Keratinocyte (primary cell): ENCODE data around the gene MYO15B. TPM values are rescaled to one million over a fixed set of nuclear protein-coding genes. Genes with fewer than 3 reads are reported as not detected.
A peak's percentile ranks its signal among the peaks of the same experiment; 100 is the strongest.

Source experiments
- DNase-seq: peaks from one replicate; pipeline ENCODE4 v3.0.0-alpha.2; 2011; ENCODE audit warnings: low read depth, missing footprints, low spot score
- FAIRE-seq: peaks from 2 replicates; lab custom pipeline; 2011; peaks lifted over from hg19 to GRCh38; lab: Jason Lieb, UNC
- H2AFZ ChIP-seq: 2 replicates; pipeline ENCODE4 v1.6.0; 2012; ENCODE audit warnings: low read length, control low read depth, inconsistent platforms; ENCODE audit not compliant: control insufficient read depth
- H3K27ac ChIP-seq: 2 replicates; pipeline ENCODE4 v1.5.1; 2011; ENCODE audit warnings: low read length; ENCODE audit not compliant: control insufficient read depth, insufficient read depth
- H3K27me3 ChIP-seq: 3 replicates; pipeline ENCODE4 v1.6.0; 2011; ENCODE audit warnings: low read length; ENCODE audit not compliant: control insufficient read depth, insufficient read depth; ENCODE audit errors: extremely low read depth
- H3K36me3 ChIP-seq, 2 experiments: 2 replicates in 1 of 2; 3 replicates in 1 of 2; pipeline ENCODE4 v1.5.1; 2011; ENCODE audit warnings: low read length in 2 of 2, mild to moderate bottlenecking in 1 of 2; ENCODE audit not compliant: control insufficient read depth in 2 of 2, insufficient read depth in 2 of 2; ENCODE audit errors: extremely low read depth in 1 of 2
- H3K4me1 ChIP-seq: 3 replicates; pipeline ENCODE4 v1.5.1; 2011; ENCODE audit warnings: low read length; ENCODE audit not compliant: control insufficient read depth, insufficient read depth; ENCODE audit errors: extremely low read depth
- H3K4me2 ChIP-seq: 3 replicates; pipeline ENCODE4 v1.6.0; 2011; ENCODE audit warnings: low read depth, low read length; ENCODE audit not compliant: control insufficient read depth, insufficient read depth; ENCODE audit errors: extremely low read depth
- H3K4me3 ChIP-seq, 3 experiments: fragments of 200-600 bp in 1 of 3; sonication (generic) in 1 of 3; 2 replicates in 2 of 3; 3 replicates in 1 of 3; pipeline ENCODE4 v1.5.1; 2011 to 2016; ENCODE audit warnings: low read length in 3 of 3, mild to moderate bottlenecking in 3 of 3, control low read depth in 2 of 3, inconsistent platforms in 1 of 3, low read depth in 1 of 3, mixed read lengths in 1 of 3, mixed run types in 1 of 3, moderate library complexity in 1 of 3; ENCODE audit not compliant: control insufficient read depth in 2 of 3, insufficient read depth in 2 of 3; ENCODE audit errors: extremely low read depth in 1 of 3
- H3K79me2 ChIP-seq: 2 replicates; pipeline ENCODE4 v1.6.0; 2012; ENCODE audit warnings: low read length; ENCODE audit not compliant: control insufficient read depth, insufficient read depth
- H3K9ac ChIP-seq: 3 replicates; pipeline ENCODE4 v1.6.0; 2011; ENCODE audit warnings: low read length; ENCODE audit not compliant: control insufficient read depth, insufficient read depth; ENCODE audit errors: extremely low read depth
- H3K9me1 ChIP-seq: 3 replicates; pipeline ENCODE4 v1.6.0; 2011; ENCODE audit warnings: low read length; ENCODE audit not compliant: control insufficient read depth, insufficient read depth; ENCODE audit errors: extremely low read depth
- H3K9me3 ChIP-seq: 2 replicates; pipeline ENCODE4 v1.5.1; 2012; ENCODE audit warnings: low read depth, low read length; ENCODE audit not compliant: control insufficient read depth
- H4K20me1 ChIP-seq: 3 replicates; pipeline ENCODE4 v1.6.0; 2011; ENCODE audit warnings: low read length; ENCODE audit not compliant: control insufficient read depth, insufficient read depth; ENCODE audit errors: extremely low read depth
- EZH2 ChIP-seq: IDR thresholded peaks from one replicate; pipeline ENCODE4 v1.6.1; 2012; ENCODE audit warnings: inconsistent platforms, mild to moderate bottlenecking, low read length, moderate library complexity
- dilution Hi-C: fragments of 300-500 bp; cut with MboI; formaldehyde crosslinking; loops from one replicate; pipeline ENCODE4 v1.7.0; 2020; ENCODE audit warnings: low sequenced_read_pairs; ENCODE audit not compliant: extremely low pct_ligation_motif_present
- polyA plus RNA-seq, 5 experiments: library from polyadenylated mRNA; depleted of rRNA in 3 of 5; stranded (reverse) in 3 of 5; stranded (forward) in 1 of 5; unstranded in 1 of 5; fragments of >200 nt; gene quantifications; 1 replicate in 1 of 5; 2 replicates in 3 of 5; 3 replicates in 1 of 5; pipeline versions ENCODE4 v1.2.1 to v1.2.3, GENCODE V29; 2011 to 2012; ENCODE audit warnings: missing spikeins in 2 of 5, low read depth in 1 of 5, low replicate concordance in 1 of 5
- TF ChIP-seq, protein P1 (sequence below), 3 experiments: IDR thresholded peaks in 1 of 3; conservative IDR thresholded peaks in 1 of 3; optimal IDR thresholded peaks in 1 of 3; 2 replicates in 2 of 3; 3 replicates in 1 of 3; pipeline versions ENCODE3 to v1.5.1; 2011; ENCODE audit warnings: low read length in 3 of 3, mild to moderate bottlenecking in 3 of 3, moderate library complexity in 2 of 3, control low read depth in 1 of 3, inconsistent platforms in 1 of 3; ENCODE audit not compliant: insufficient read depth in 2 of 3; ENCODE audit errors: extremely low read depth in 1 of 3

Gene MYO15B
- polyA plus RNA-seq, 1 donor (not counting 4 experiments of a cell fraction or from before 2014, with no cell fraction given): 0.14 TPM

DNA sequence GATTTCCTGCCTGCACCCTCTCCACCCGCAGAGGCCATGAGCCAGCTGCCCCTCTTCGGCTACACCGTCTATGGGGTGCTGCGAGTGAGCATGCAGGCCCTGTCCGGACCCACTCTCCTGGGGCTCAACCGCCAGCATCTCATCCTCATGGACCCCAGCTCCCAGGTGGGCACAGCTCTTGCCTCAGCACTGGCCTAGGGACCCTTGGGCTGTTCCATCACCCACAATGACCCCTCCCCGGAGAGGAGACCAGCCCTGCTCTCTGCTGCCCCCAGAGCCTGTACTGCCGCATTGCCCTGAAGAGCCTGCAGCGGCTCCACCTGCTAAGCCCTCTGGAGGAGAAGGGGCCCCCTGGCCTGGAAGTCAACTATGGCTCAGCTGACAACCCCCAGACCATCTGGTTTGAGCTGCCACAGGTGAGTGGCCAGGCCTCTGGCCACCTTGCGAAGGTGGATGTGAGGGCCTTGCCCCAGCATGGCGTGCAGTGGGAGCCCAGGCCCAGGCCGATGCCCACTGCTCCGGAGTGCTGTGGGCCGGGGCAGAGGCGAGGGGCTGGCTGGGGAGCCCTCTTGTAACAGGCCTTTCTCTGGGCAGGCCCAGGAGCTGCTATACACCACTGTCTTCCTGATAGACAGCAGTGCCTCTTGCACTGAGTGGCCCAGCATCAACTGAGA, 38.4 kb downstream of the MYO15B start:
- Histone ChIP-seq H3K79me2 (no peaks in the 10 kb centered on the region), H3K27ac (no peak overlapping the region), H3K9me1 (no peaks in the 10 kb centered on the region), H3K4me2 (no peak overlapping the region), H3K27me3 (peaks cover 3% of the 10 kb centered on the region), H3K9ac (no peak overlapping the region), H3K9me3 (no peaks in the 10 kb centered on the region), H2AFZ (no peak overlapping the region), H3K36me3 (peaks cover 6 to 11% of the 10 kb centered on the region in 2 experiments), H3K4me3 (no peak overlapping the region), H4K20me1 (no peaks in the 10 kb centered on the region), H3K4me1 (no peaks in the 10 kb centered on the region)
- TF ChIP-seq, protein P1, sequence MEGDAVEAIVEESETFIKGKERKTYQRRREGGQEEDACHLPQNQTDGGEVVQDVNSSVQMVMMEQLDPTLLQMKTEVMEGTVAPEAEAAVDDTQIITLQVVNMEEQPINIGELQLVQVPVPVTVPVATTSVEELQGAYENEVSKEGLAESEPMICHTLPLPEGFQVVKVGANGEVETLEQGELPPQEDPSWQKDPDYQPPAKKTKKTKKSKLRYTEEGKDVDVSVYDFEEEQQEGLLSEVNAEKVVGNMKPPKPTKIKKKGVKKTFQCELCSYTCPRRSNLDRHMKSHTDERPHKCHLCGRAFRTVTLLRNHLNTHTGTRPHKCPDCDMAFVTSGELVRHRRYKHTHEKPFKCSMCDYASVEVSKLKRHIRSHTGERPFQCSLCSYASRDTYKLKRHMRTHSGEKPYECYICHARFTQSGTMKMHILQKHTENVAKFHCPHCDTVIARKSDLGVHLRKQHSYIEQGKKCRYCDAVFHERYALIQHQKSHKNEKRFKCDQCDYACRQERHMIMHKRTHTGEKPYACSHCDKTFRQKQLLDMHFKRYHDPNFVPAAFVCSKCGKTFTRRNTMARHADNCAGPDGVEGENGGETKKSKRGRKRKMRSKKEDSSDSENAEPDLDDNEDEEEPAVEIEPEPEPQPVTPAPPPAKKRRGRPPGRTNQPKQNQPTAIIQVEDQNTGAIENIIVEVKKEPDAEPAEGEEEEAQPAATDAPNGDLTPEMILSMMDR (optimal IDR thresholded peaks at IDR 0.05 in 1 of 3, IDR thresholded peaks at IDR 0.05 in 1 of 3, conservative IDR thresholded peaks at IDR 0.05 in 1 of 3; ENCODE audit: extremely low read depth in 1 of 3, insufficient read depth in 2 of 3, low read length in 3 of 3): peak; percentile 53 to 80 (median 68)
- no peak for TF ChIP-seq EZH2
- dilution Hi-C loops: no loop called here
- DNase-seq (no peak), FAIRE-seq (no peak)

DNA sequence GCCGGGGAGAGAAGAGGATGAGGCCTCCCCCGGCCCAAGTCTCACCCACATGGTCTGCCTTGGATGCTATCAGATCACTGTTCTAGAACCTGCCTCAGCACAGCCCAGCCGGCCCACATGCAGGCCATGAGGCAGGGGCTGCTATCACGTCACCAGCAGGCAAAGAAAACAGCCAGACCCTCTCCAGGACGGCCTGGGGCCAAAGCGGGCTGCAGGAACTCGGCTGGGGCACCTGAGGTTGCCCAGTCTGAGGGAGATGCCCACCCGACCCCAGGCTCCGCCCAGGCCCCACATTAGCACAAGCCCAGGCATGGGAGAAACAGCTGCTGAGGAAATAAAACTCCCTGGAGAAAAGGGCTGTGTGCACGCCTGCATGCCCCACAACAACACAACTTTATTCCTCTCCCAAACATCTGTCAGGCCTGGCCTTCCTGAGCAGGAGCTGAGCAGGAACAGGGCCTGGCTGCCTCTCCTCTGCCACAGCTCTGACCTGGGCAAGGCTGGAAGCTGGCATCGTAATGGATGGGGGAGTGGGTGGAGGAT, 39.0 kb downstream of the MYO15B start:
- dilution Hi-C loops: no loop called here
- H3K36me3 ChIP-seq: peaks cover 8 to 11% of the 10 kb centered on the region in 2 experiments

More for the DNA sequence above, 39.0 kb downstream of the MYO15B start:
- H3K79me2 ChIP-seq: no peaks in the 10 kb centered on the region
- no peak for DNase-seq
- TF ChIP-seq EZH2: no peak
- TF ChIP-seq, protein P1 (optimal IDR thresholded peaks at IDR 0.05 in 1 of 3, IDR thresholded peaks at IDR 0.05 in 1 of 3, conservative IDR thresholded peaks at IDR 0.05 in 1 of 3; ENCODE audit: extremely low read depth in 1 of 3, insufficient read depth in 2 of 3, low read length in 3 of 3): no peak
- no peaks in the 10 kb centered on the region for H3K27me3 ChIP-seq
- H3K4me1 ChIP-seq: no peaks in the 10 kb centered on the region
- no peak overlapping the region for H3K4me3 ChIP-seq
- no peak overlapping the region for H3K27ac ChIP-seq
- H3K9me3 ChIP-seq: no peaks in the 10 kb centered on the region
- H3K9me1 ChIP-seq: no peaks in the 10 kb centered on the region
- H3K9ac ChIP-seq: no peak overlapping the region
- H4K20me1 ChIP-seq: no peaks in the 10 kb centered on the region
- FAIRE-seq: no peak
- no peak overlapping the region for H2AFZ ChIP-seq
- H3K4me2 ChIP-seq: no peak overlapping the region
